Fibroblast of mammary gland (primary cell): ENCODE measurements around the gene MPHOSPH8.

ENCODE experiments used
- DNase-seq: peaks from one replicate; pipeline ENCODE4 v3.0.0-alpha.2; 2010; ENCODE audit warnings: low read depth
- H3K4me3 ChIP-seq: 2 replicates; pipeline ENCODE4 v1.5.1; 2011; ENCODE audit warnings: low read depth, mild to moderate bottlenecking, low read length, moderate library complexity; ENCODE audit not compliant: control insufficient read depth
- TF ChIP-seq, protein P1 (sequence below): conservative IDR thresholded peaks from 2 replicates; pipeline ENCODE4 v1.5.1; 2011; ENCODE audit warnings: low read depth, low read length, inconsistent platforms; ENCODE audit not compliant: control insufficient read depth, insufficient read depth

Gene MPHOSPH8

DNA sequence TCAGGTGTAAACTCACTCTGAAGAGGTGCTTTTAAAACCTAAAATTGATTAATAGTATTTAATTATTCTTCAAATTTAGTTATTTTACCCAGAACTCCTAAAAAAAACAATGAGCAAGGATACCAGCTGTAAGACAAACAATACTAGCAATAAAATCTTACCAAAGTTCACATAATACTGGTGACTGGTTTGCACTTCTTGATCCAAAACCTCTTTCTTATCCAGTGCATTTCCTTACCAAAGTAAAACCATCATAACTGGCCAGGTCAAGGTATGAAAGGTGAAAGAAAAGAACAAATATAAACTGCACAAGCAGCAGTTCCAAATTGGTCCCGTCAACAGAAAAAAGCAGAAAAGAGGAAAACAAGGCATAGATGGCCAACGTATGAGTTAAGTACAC is 86.6 kb downstream of the MPHOSPH8 start:
- DNase-seq, result no peak
- H3K4me3 ChIP-seq, result no peak overlapping the region
- TF ChIP-seq, protein P1, sequence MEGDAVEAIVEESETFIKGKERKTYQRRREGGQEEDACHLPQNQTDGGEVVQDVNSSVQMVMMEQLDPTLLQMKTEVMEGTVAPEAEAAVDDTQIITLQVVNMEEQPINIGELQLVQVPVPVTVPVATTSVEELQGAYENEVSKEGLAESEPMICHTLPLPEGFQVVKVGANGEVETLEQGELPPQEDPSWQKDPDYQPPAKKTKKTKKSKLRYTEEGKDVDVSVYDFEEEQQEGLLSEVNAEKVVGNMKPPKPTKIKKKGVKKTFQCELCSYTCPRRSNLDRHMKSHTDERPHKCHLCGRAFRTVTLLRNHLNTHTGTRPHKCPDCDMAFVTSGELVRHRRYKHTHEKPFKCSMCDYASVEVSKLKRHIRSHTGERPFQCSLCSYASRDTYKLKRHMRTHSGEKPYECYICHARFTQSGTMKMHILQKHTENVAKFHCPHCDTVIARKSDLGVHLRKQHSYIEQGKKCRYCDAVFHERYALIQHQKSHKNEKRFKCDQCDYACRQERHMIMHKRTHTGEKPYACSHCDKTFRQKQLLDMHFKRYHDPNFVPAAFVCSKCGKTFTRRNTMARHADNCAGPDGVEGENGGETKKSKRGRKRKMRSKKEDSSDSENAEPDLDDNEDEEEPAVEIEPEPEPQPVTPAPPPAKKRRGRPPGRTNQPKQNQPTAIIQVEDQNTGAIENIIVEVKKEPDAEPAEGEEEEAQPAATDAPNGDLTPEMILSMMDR, result no peak
